GM21367 (cell line): ENCODE measurements around the gene FGF14.
"Not testable (repeated sequence)": the region's sequence is repeated elsewhere in the genome, so short reads cannot be mapped to it uniquely, and the experiment has no call there.

Experiments
- ATAC-seq: cut with Tn5 transposase; IDR thresholded peaks from one replicate; pipeline ENCODE4 v1.9.1; 2021; ENCODE audit not compliant: unreplicated experiment

FGF14 gene

GRCh38 chr13:102055090-102055779, 346.6 kb downstream of the FGF14 start:
- no peak for ATAC-seq

GRCh38 chr13:102049853-102050252, 352.0 kb downstream of the FGF14 start:
- no peak for ATAC-seq

GRCh38 chr13:102045731-102046130, 356.1 kb downstream of the FGF14 start:
- no peak for ATAC-seq

- no peak for ATAC-seq
These were observed 359.1 kb downstream of the FGF14 start for GRCh38 chr13:102042746-102043145.

GRCh38 chr13:102041544-102041943, 360.3 kb downstream of the FGF14 start:
- ATAC-seq = no peak

GRCh38 chr13:102040812-102041211, 361.0 kb downstream of the FGF14 start:
- ATAC-seq = no peak

GRCh38 chr13:102039264-102039663, 362.6 kb downstream of the FGF14 start:
- ATAC-seq = no peak

GRCh38 chr13:102038787-102039186, 363.1 kb downstream of the FGF14 start:
- ATAC-seq = no peak

- no peak for ATAC-seq
These were observed 365.9 kb downstream of the FGF14 start for GRCh38 chr13:102035969-102036368.

- ATAC-seq = no peak
These were observed 368.0 kb downstream of the FGF14 start for GRCh38 chr13:102033857-102034331.

GRCh38 chr13:102033386-102033785, 368.5 kb downstream of the FGF14 start:
- ATAC-seq = no peak

GRCh38 chr13:102028868-102029267, 373.0 kb downstream of the FGF14 start:
- ATAC-seq = no peak

- no peak for ATAC-seq
These were observed 373.6 kb downstream of the FGF14 start for GRCh38 chr13:102028206-102028605.

- no peak for ATAC-seq
These were observed 380.1 kb downstream of the FGF14 start for GRCh38 chr13:102021777-102022176.

- no peak for ATAC-seq
These were observed 381.1 kb downstream of the FGF14 start for GRCh38 chr13:102020611-102021216.

- no peak for ATAC-seq
These were observed 383.1 kb downstream of the FGF14 start for GRCh38 chr13:102018716-102019115.

GRCh38 chr13:102017248-102017647, 384.6 kb downstream of the FGF14 start:
- no peak for ATAC-seq

GRCh38 chr13:102012299-102013293, 389.3 kb downstream of the FGF14 start:
- no peak for ATAC-seq

GRCh38 chr13:102011455-102011854, 390.4 kb downstream of the FGF14 start:
- ATAC-seq = not testable (repeated sequence)

- ATAC-seq = no peak
These were observed 397.8 kb downstream of the FGF14 start for GRCh38 chr13:102003848-102004570.

GRCh38 chr13:102002287-102002686, 399.6 kb downstream of the FGF14 start:
- no peak for ATAC-seq
